SK-N-SH treated with all-trans-retinoic acid at 6 μM for 48 hours (cell line): Measurements from ENCODE around the gene STX1B.
A peak's percentile ranks its signal among the peaks of the same experiment; 100 is the strongest.

ENCODE experiments used
- ATAC-seq: fragments of 200-7000 bp; cut with Tn5 transposase; 3 replicates; pipeline ENCODE4 v1.9.1; 2020; ENCODE audit warnings: mild to moderate bottlenecking, moderate library complexity
- ARNTL ChIP-seq: fragments of 450-650 bp; formaldehyde crosslinking; IDR thresholded peaks from 2 replicates; pipeline ENCODE4 v1.5.0; 2020; ENCODE audit warnings: low read depth, mild to moderate bottlenecking, moderate library complexity, borderline replicate concordance
- BACH2 ChIP-seq: fragments of 250-450 bp; sonication (Bioruptor Pico); IDR thresholded peaks from 2 replicates; pipeline ENCODE4 v1.9.0; 2021; ENCODE audit warnings: mild to moderate bottlenecking, borderline replicate concordance
- CSDC2 ChIP-seq: fragments of 250-450 bp; sonication (Bioruptor Pico); IDR thresholded peaks from 2 replicates; pipeline ENCODE4 v1.5.0; 2020; ENCODE audit warnings: mild to moderate bottlenecking, moderate library complexity
- ESRRG ChIP-seq: fragments of 250-450 bp; sonication (Bioruptor Pico); IDR thresholded peaks from 2 replicates; pipeline ENCODE4 v1.6.1; 2021; ENCODE audit warnings: mild to moderate bottlenecking
- ISL1 ChIP-seq: fragments of 250-450 bp; sonication (Bioruptor Pico); IDR thresholded peaks from 2 replicates; pipeline ENCODE4 v2.1.2; 2022; ENCODE audit warnings: mild to moderate bottlenecking, moderate library complexity
- OSR1 ChIP-seq: fragments of 250-450 bp; sonication (Bioruptor Pico); IDR thresholded peaks from 2 replicates; pipeline ENCODE4 v1.8.0; 2022; ENCODE audit warnings: moderate library complexity, mild to moderate bottlenecking, inconsistent platforms
- PPARA ChIP-seq: fragments of 250-450 bp; sonication (Bioruptor Pico); IDR thresholded peaks from 2 replicates; pipeline ENCODE4 v1.5.0; 2020; ENCODE audit warnings: mild to moderate bottlenecking, borderline replicate concordance
- RARB ChIP-seq: fragments of 250-450 bp; sonication (Bioruptor Pico); IDR thresholded peaks from 2 replicates; pipeline ENCODE4 v1.8.0; 2021; ENCODE audit warnings: mild to moderate bottlenecking, moderate library complexity
- SNAI2 ChIP-seq: fragments of 250-450 bp; sonication (Bioruptor Pico); IDR thresholded peaks from 2 replicates; pipeline ENCODE4 v1.5.0; 2020; ENCODE audit warnings: mild to moderate bottlenecking, moderate library complexity
- TCF4 ChIP-seq: fragments of 250-450 bp; sonication (Bioruptor Pico); IDR thresholded peaks from 2 replicates; pipeline ENCODE4 v1.8.0; 2021; ENCODE audit warnings: mild to moderate bottlenecking, moderate library complexity, borderline replicate concordance
- TOX ChIP-seq: fragments of 250-450 bp; sonication (Bioruptor Pico); IDR thresholded peaks from 2 replicates; pipeline ENCODE4 v1.8.0; 2021; ENCODE audit warnings: mild to moderate bottlenecking, moderate library complexity, borderline replicate concordance
- ZFP3 ChIP-seq: fragments of 250-450 bp; sonication (Bioruptor Pico); IDR thresholded peaks from 2 replicates; pipeline ENCODE4 v1.5.0; 2020; ENCODE audit warnings: mild to moderate bottlenecking, moderate library complexity
- ZFP30 ChIP-seq: fragments of 450-650 bp; formaldehyde crosslinking; IDR thresholded peaks from 2 replicates; pipeline ENCODE4 v1.5.0; 2022; ENCODE audit warnings: mild to moderate bottlenecking, moderate library complexity
- ZNF565 ChIP-seq: fragments of 450-650 bp; formaldehyde crosslinking; conservative IDR thresholded peaks from 2 replicates; pipeline ENCODE4 v1.5.0; 2020; ENCODE audit warnings: low read depth, mild to moderate bottlenecking, moderate library complexity
- ZNF70 ChIP-seq: fragments of 450-650 bp; formaldehyde crosslinking; IDR thresholded peaks from 2 replicates; pipeline ENCODE4 v1.5.0; 2020; ENCODE audit warnings: mild to moderate bottlenecking, moderate library complexity
- ZNF8 ChIP-seq: fragments of 450-650 bp; formaldehyde crosslinking; IDR thresholded peaks from 2 replicates; pipeline ENCODE4 v1.5.0; 2020; ENCODE audit warnings: mild to moderate bottlenecking, moderate library complexity
- TF ChIP-seq, protein P1 (sequence below): fragments of 250-450 bp; sonication (Bioruptor Pico); IDR thresholded peaks from 2 replicates; pipeline ENCODE4 v1.5.1; 2020; ENCODE audit warnings: low read depth, mild to moderate bottlenecking, moderate library complexity
- TF ChIP-seq, protein P2 (sequence below): fragments of 250-450 bp; sonication (Bioruptor Pico); IDR thresholded peaks from 2 replicates; pipeline ENCODE4 v1.8.0; 2021; ENCODE audit warnings: low read depth, mild to moderate bottlenecking, moderate library complexity, borderline replicate concordance
- TF ChIP-seq, protein P3 (sequence below): fragments of 250-450 bp; sonication (Bioruptor Pico); IDR thresholded peaks from 2 replicates; pipeline ENCODE4 v1.5.0; 2020; ENCODE audit warnings: mild to moderate bottlenecking, moderate library complexity

Gene STX1B

DNA sequence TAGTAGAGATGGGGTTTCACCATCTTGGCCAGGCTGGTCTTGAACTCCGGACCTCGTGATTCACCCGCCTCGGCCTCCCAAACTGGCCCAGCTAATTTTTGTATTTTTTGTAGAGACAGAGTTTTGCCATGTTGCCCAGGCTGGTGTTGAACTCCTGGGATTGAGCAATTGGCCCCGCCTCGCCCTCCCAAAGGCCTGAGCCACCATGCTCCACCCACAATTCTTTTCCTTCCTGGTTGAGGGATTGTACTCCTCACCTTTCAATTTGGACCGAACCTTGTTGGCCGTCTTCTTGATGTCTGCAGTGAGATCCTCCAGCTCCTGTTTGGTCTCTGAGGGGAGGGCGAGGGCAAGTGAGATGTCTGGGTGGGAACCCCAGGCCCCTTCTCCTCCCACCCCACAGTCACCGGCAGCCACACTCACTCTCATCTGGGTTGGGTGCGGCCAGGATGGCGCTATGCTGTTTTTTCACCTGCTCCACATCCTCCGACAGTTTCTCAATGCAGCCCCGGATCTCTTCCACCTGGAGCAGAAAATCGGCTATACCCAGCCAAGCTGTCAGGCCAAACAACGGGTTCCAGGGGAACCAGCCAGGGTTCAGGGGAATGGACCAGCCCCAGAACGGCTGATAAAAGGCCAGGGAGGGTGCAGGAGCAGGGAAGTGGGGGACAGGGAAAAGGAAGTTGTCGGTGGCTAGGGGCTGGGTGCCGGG lies 9.6 kb downstream of the STX1B start:
- TF ChIP-seq RARB (CRISPR knock-in tag) (no peak), SNAI2 (CRISPR knock-in tag) (no peak), TOX (CRISPR knock-in tag) (no peak), TCF4 (CRISPR knock-in tag) (no peak), OSR1 (no peak), ZNF70 (CRISPR knock-in tag) (no peak), ISL1 (CRISPR knock-in tag) (no peak), BACH2 (no peak), CSDC2 (CRISPR knock-in tag) (no peak), ZNF8 (CRISPR knock-in tag) (no peak), PPARA (CRISPR knock-in tag) (no peak), ZFP3 (CRISPR knock-in tag) (no peak)
- TF ChIP-seq, protein P1, sequence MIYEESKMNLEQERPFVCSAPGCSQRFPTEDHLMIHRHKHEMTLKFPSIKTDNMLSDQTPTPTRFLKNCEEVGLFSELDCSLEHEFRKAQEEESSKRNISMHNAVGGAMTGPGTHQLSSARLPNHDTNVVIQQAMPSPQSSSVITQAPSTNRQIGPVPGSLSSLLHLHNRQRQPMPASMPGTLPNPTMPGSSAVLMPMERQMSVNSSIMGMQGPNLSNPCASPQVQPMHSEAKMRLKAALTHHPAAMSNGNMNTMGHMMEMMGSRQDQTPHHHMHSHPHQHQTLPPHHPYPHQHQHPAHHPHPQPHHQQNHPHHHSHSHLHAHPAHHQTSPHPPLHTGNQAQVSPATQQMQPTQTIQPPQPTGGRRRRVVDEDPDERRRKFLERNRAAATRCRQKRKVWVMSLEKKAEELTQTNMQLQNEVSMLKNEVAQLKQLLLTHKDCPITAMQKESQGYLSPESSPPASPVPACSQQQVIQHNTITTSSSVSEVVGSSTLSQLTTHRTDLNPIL: no peak
- TF ChIP-seq, protein P2, sequence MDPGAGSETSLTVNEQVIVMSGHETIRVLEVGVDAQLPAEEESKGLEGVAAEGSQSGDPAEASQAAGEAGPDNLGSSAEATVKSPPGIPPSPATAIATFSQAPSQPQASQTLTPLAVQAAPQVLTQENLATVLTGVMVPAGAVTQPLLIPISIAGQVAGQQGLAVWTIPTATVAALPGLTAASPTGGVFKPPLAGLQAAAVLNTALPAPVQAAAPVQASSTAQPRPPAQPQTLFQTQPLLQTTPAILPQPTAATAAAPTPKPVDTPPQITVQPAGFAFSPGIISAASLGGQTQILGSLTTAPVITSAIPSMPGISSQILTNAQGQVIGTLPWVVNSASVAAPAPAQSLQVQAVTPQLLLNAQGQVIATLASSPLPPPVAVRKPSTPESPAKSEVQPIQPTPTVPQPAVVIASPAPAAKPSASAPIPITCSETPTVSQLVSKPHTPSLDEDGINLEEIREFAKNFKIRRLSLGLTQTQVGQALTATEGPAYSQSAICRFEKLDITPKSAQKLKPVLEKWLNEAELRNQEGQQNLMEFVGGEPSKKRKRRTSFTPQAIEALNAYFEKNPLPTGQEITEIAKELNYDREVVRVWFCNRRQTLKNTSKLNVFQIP (CRISPR knock-in tag): no peak

DNA sequence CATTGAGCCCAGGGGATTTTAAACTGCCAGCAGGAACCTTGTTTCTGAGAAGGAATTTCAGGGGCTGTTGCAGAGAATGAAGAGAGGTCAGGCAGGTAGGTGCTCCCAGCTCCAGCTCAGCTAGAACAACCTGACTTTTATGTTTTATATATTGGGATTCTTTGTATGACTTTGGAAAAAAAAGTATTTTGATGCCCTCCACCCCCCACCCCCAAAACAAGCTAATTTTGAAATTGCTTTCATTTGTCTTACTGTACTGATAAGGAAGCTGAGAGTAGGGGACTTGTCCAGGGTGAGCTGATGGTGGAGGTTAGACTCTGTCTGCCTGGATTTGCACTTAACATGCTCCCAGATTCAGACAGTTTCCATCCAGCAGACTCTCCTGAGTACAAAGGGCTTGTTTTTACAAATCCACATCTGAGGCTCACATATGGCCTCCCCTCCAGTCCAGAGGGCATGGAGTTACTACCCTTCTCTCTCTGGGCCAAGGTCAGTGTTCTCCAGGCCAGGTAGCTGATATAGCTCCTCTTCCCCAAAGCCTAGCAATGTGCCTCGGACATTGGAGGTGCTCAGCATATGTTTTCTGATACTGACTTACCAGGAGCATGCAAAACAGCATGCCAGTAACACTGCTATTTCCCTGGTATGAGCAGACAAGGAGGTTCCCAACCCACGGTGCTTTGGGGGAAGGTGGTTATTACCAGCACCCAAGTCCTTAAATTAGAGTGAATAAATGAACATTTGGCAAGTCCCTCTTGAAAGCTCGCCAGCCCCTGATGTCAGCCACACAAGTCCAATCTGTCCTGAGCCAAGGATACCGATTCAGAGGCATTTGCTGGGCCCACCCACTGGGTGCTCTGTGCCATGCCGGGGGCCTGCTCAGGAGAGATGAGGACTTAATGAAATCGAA lies 11.3 kb downstream of the STX1B start:
- TF ChIP-seq ESRRG (CRISPR knock-in tag) (no peak), ZNF565 (CRISPR knock-in tag) (no peak), TOX (CRISPR knock-in tag) (no peak), ZNF70 (CRISPR knock-in tag) (no peak), BACH2 (no peak), ISL1 (CRISPR knock-in tag) (no peak), ARNTL (no peak), ZFP3 (CRISPR knock-in tag) (no peak), RARB (CRISPR knock-in tag) (no peak), ZFP30 (no peak), SNAI2 (CRISPR knock-in tag) (no peak), TCF4 (CRISPR knock-in tag) (no peak), PPARA (CRISPR knock-in tag) (no peak)
- TF ChIP-seq, protein P2 (CRISPR knock-in tag): no peak
- TF ChIP-seq, protein P3, sequence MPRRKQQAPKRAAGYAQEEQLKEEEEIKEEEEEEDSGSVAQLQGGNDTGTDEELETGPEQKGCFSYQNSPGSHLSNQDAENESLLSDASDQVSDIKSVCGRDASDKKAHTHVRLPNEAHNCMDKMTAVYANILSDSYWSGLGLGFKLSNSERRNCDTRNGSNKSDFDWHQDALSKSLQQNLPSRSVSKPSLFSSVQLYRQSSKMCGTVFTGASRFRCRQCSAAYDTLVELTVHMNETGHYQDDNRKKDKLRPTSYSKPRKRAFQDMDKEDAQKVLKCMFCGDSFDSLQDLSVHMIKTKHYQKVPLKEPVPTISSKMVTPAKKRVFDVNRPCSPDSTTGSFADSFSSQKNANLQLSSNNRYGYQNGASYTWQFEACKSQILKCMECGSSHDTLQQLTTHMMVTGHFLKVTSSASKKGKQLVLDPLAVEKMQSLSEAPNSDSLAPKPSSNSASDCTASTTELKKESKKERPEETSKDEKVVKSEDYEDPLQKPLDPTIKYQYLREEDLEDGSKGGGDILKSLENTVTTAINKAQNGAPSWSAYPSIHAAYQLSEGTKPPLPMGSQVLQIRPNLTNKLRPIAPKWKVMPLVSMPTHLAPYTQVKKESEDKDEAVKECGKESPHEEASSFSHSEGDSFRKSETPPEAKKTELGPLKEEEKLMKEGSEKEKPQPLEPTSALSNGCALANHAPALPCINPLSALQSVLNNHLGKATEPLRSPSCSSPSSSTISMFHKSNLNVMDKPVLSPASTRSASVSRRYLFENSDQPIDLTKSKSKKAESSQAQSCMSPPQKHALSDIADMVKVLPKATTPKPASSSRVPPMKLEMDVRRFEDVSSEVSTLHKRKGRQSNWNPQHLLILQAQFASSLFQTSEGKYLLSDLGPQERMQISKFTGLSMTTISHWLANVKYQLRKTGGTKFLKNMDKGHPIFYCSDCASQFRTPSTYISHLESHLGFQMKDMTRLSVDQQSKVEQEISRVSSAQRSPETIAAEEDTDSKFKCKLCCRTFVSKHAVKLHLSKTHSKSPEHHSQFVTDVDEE: no peak
- TF ChIP-seq, protein P1: no peak
- peak; percentile 3; the same call in 1 of the 3 replicates for ATAC-seq

More for the DNA sequence above, 9.6 kb downstream of the STX1B start:
- ATAC-seq: no peak
